Measurements from ENCODE around the gene GRIN1. TPM values are rescaled to one million over a fixed set of nuclear protein-coding genes. Genes with fewer than 3 reads are reported as not detected.

The GRIN1 gene
- total RNA-seq, 2 donors from 2014 or later: 0.46 to 0.47 TPM

GRCh38 chr9:137140151-137141012, 1.4 kb downstream of the GRIN1 start:
- DNase-seq: no peak
- intact Hi-C loops (cut with DNase I, micrococcal nuclease): loop anchor here in 1 of 2 donors (5.0 kb wide), 1 partner anchor 52 kb away; no protein-coding TSS in a partner anchor
- no peak for ATAC-seq

GRCh38 chr9:137141050-137141810, 2.3 kb downstream of the GRIN1 start:
- intact Hi-C loops (cut with DNase I, micrococcal nuclease): loop anchor here in 1 of 2 donors (5.0 kb wide), 1 partner anchor 51 kb away; no protein-coding TSS in a partner anchor
- DNase-seq (no peak), ATAC-seq (no peak)

- ATAC-seq: no peak
- intact Hi-C loops (cut with DNase I, micrococcal nuclease): loop anchor here in 1 of 2 donors (5.0 kb wide), 1 partner anchor 50 kb away; no protein-coding TSS in a partner anchor
- DNase-seq: no peak
These were observed 3.3 kb downstream of the GRIN1 start for GRCh38 chr9:137141976-137142936.

- ATAC-seq (no peak), DNase-seq (no peak)
- intact Hi-C loops (cut with DNase I, micrococcal nuclease): loop anchor here in 1 of 2 donors (5.0 kb wide), 1 partner anchor 49 kb away; no protein-coding TSS in a partner anchor
These were observed 4.5 kb downstream of the GRIN1 start for GRCh38 chr9:137143459-137143858.

- no peak for ATAC-seq
- intact Hi-C loops (cut with DNase I, micrococcal nuclease): no loop called here
- DNase-seq: no peak
These were observed 7.0 kb downstream of the GRIN1 start for GRCh38 chr9:137145731-137146526.

GRCh38 chr9:137146527-137146918, 7.6 kb downstream of the GRIN1 start:
- ATAC-seq (no peak), DNase-seq (no peak)
- intact Hi-C loops (cut with DNase I, micrococcal nuclease): no loop called here

- DNase-seq (no peak), ATAC-seq (no peak)
- intact Hi-C loops (cut with DNase I, micrococcal nuclease): no loop called here
These were observed 8.3 kb downstream of the GRIN1 start for GRCh38 chr9:137147091-137147792.

GRCh38 chr9:137147793-137148160, 8.8 kb downstream of the GRIN1 start:
- ATAC-seq (no peak), DNase-seq (no peak)
- intact Hi-C loops (cut with DNase I, micrococcal nuclease): no loop called here

- DNase-seq: no peak
- intact Hi-C loops (cut with DNase I, micrococcal nuclease): no loop called here
- ATAC-seq: no peak
These were observed 9.3 kb downstream of the GRIN1 start for GRCh38 chr9:137148242-137148641.

GRCh38 chr9:137148661-137149060, 9.7 kb downstream of the GRIN1 start:
- no peak for DNase-seq
- intact Hi-C loops (cut with DNase I, micrococcal nuclease): no loop called here
- no peak for ATAC-seq

GRCh38 chr9:137149363-137149762, 10.4 kb downstream of the GRIN1 start:
- DNase-seq: no peak
- intact Hi-C loops (cut with DNase I, micrococcal nuclease): no loop called here
- no peak for ATAC-seq

- ATAC-seq: peak; percentile 49
- intact Hi-C loops (cut with DNase I, micrococcal nuclease): no loop called here
- DNase-seq: peak in 1 of 2 donors; percentile 64
These were observed 11.1 kb downstream of the GRIN1 start for GRCh38 chr9:137149942-137150616.

GRCh38 chr9:137150617-137151457, 11.9 kb downstream of the GRIN1 start:
- peak; percentile 74 for ATAC-seq
- intact Hi-C loops (cut with DNase I, micrococcal nuclease): no loop called here
- peak; percentile 83 for DNase-seq

GRCh38 chr9:137152844-137153405, 14.0 kb downstream of the GRIN1 start:
- no peak for DNase-seq
- intact Hi-C loops (cut with DNase I, micrococcal nuclease): no loop called here
- ATAC-seq: no peak

GRCh38 chr9:137156567-137157375, 17.8 kb downstream of the GRIN1 start:
- peak in 1 of 2 donors; percentile 62 for DNase-seq
- intact Hi-C loops (cut with DNase I, micrococcal nuclease): no loop called here
- ATAC-seq: peak; percentile 70
